Left lung (tissue), 10 donors: ENCODE results near the gene PLEKHG4B. TPM values are rescaled to one million over a fixed set of nuclear protein-coding genes. Genes with fewer than 3 reads are reported as not detected.

Experiments
- ATAC-seq: fragments of 200-7000 bp; cut with Tn5 transposase; one replicate; pipeline ENCODE4 v1.9.1; 2020; ENCODE audit warnings: moderate library complexity
- DNase-seq, 4 donors: peaks; one replicate each; pipeline ENCODE4 v3.0.0-alpha.2; 2013 to 2020
- H3K27ac ChIP-seq, 2 donors: fragments of 200-600 bp; sonication (generic) in 1 of 2; one replicate each; pipeline versions ENCODE4 v1.5.0 to v1.8.0; 2020 to 2021
- H3K27me3 ChIP-seq, 2 donors: fragments of 200-600 bp; sonication (generic) in 1 of 2; one replicate each; pipeline versions ENCODE4 v1.5.0 to v1.8.0; 2020 to 2021
- H3K36me3 ChIP-seq, 2 donors: fragments of 200-600 bp; sonication (generic) in 1 of 2; one replicate each; pipeline versions ENCODE4 v1.5.0 to v1.8.0; 2020 to 2021
- H3K4me1 ChIP-seq, 2 donors: fragments of 200-600 bp; one replicate each; pipeline ENCODE4 v1.8.0; 2021
- H3K4me3 ChIP-seq, 2 donors: fragments of 200-600 bp; sonication (generic) in 1 of 2; one replicate each; pipeline versions ENCODE4 v1.5.0 to v1.8.0; 2020 to 2021; ENCODE audit warnings: mild to moderate bottlenecking in 1 of 2
- H3K9me3 ChIP-seq, 2 donors: fragments of 200-600 bp; sonication (generic) in 1 of 2; one replicate each; pipeline versions ENCODE4 v1.5.0 to v1.8.0; 2020 to 2021
- CTCF ChIP-seq, 2 donors: fragments of 200-600 bp; sonication (generic) in 1 of 2; IDR thresholded peaks; one replicate each; pipeline versions ENCODE4 v1.5.0 to v1.8.0; 2021; ENCODE audit warnings: antibody characterized with exemption in 2 of 2
- intact Hi-C, 2 donors: fragments of 100-400 bp; cut with DNase I; formaldehyde crosslinking; loops; one replicate each; pipeline versions ENCODE4 v1.11.2 to v1.14.2; 2022
- polyA plus RNA-seq, 6 donors: library from polyadenylated mRNA; unstranded; fragments of 120-200 nt; gene quantifications; one replicate each; pipeline ENCODE4 v1.2.1, GENCODE V29; 2013; ENCODE audit not compliant: insufficient read length in 6 of 6
- total RNA-seq, 2 donors: library from RNA; stranded (reverse); fragmentation: NEBNext Ultra II Directional; extraction: Animal tissue kit (Norgen Biotek cat#: 25700); gene quantifications; one replicate each; pipeline ENCODE4 v1.2.1, GENCODE V29; 2021
- donor health status: DM: no; HTN: yes; CAD: no.
- donor health status: DM: no; HTN: no; CAD: no.

PLEKHG4B gene
- total and polyA plus RNA-seq, 8 donors: 1.2 to 19.5 (median 15.5) TPM

GRCh38 chr5:172841-173251 lies 80.9 kb downstream of the PLEKHG4B start:
- DNase-seq: peak in 1 of 4 donors; percentile 54
- Histone ChIP-seq H3K9me3 (no peaks in the 10 kb centered on the region), H3K4me1 (peaks cover 0 to 3% of the 10 kb centered on the region in 2 donors), H3K27ac (no peak overlapping the region), H3K36me3 (no peaks in the 10 kb centered on the region), H3K27me3 (no peaks in the 10 kb centered on the region), H3K4me3 (no peak overlapping the region)
- no peak for ATAC-seq
- no peak for TF ChIP-seq CTCF (IDR thresholded peaks at IDR 0.05)
- intact Hi-C loops: no loop called here

GRCh38 chr5:173392-174290 lies 81.7 kb downstream of the PLEKHG4B start:
- H3K4me3 ChIP-seq: no peak overlapping the region
- peaks cover 0 to 1% of the 10 kb centered on the region in 2 donors for H3K4me1 ChIP-seq
- no peak for ATAC-seq
- H3K27me3 ChIP-seq: no peaks in the 10 kb centered on the region
- H3K27ac ChIP-seq: no peak overlapping the region
- DNase-seq: peak in 1 of 4 donors; percentile 68
- intact Hi-C loops: no loop called here
- no peaks in the 10 kb centered on the region for H3K36me3 ChIP-seq
- H3K9me3 ChIP-seq: no peaks in the 10 kb centered on the region
- no peak for TF ChIP-seq CTCF (IDR thresholded peaks at IDR 0.05)

- intact Hi-C loops: no loop called here
Observed at GRCh38 chr5:174291-174600, 82.3 kb downstream of the PLEKHG4B start.

GRCh38 chr5:174876-175465 lies 83.0 kb downstream of the PLEKHG4B start:
- no peak for ATAC-seq
- Histone ChIP-seq H3K27me3 (no peaks in the 10 kb centered on the region), H3K27ac (no peak overlapping the region), H3K4me3 (no peak overlapping the region), H3K36me3 (no peaks in the 10 kb centered on the region), H3K9me3 (no peaks in the 10 kb centered on the region), H3K4me1 (no peaks in the 10 kb centered on the region)
- no peak for TF ChIP-seq CTCF (IDR thresholded peaks at IDR 0.05)
- intact Hi-C loops: no loop called here
- peak in 1 of 4 donors; percentile 53 for DNase-seq

More at GRCh38 chr5:174291-174600, 82.3 kb downstream of the PLEKHG4B start:
- Histone ChIP-seq H3K9me3 (no peaks in the 10 kb centered on the region), H3K27ac (no peak overlapping the region), H3K4me3 (no peak overlapping the region), H3K27me3 (no peaks in the 10 kb centered on the region), H3K4me1 (no peaks in the 10 kb centered on the region), H3K36me3 (no peaks in the 10 kb centered on the region)
- no peak for DNase-seq
- ATAC-seq: no peak
- no peak for TF ChIP-seq CTCF (IDR thresholded peaks at IDR 0.05)

GRCh38 chr5:176296-176823 lies 84.4 kb downstream of the PLEKHG4B start:
- DNase-seq (peak in 1 of 4 donors; percentile 41), ATAC-seq (no peak)
- intact Hi-C loops: no loop called here
- no peaks in the 10 kb centered on the region for H3K36me3 ChIP-seq
- H3K9me3 ChIP-seq: no peaks in the 10 kb centered on the region
- no peak overlapping the region for H3K4me3 ChIP-seq
- no peak overlapping the region for H3K27ac ChIP-seq
- H3K4me1 ChIP-seq: no peaks in the 10 kb centered on the region
- H3K27me3 ChIP-seq: no peaks in the 10 kb centered on the region
- TF ChIP-seq CTCF (IDR thresholded peaks at IDR 0.05): no peak
